ENCODE data around the gene CSMD2. TPM values are rescaled to one million over a fixed set of nuclear protein-coding genes. Genes with fewer than 3 reads are reported as not detected.

CSMD2 gene
- total RNA-seq, 1 donor from 2014 or later, result 1.8 TPM

GRCh38 chr1:33864460-33865389, 300.3 kb downstream of the CSMD2 start:
- Mint-ChIP-seq H3K4me3 (no peak overlapping the region), H3K4me1 (ENCODE audit: unreplicated experiment) (no peaks in the 10 kb centered on the region), H3K27ac (no peak overlapping the region), H3K9me3 (no peaks in the 10 kb centered on the region), H3K27me3 (peaks cover 8% of the 10 kb centered on the region), H3K36me3 (no peaks in the 10 kb centered on the region)
- TF ChIP-seq, protein P1, sequence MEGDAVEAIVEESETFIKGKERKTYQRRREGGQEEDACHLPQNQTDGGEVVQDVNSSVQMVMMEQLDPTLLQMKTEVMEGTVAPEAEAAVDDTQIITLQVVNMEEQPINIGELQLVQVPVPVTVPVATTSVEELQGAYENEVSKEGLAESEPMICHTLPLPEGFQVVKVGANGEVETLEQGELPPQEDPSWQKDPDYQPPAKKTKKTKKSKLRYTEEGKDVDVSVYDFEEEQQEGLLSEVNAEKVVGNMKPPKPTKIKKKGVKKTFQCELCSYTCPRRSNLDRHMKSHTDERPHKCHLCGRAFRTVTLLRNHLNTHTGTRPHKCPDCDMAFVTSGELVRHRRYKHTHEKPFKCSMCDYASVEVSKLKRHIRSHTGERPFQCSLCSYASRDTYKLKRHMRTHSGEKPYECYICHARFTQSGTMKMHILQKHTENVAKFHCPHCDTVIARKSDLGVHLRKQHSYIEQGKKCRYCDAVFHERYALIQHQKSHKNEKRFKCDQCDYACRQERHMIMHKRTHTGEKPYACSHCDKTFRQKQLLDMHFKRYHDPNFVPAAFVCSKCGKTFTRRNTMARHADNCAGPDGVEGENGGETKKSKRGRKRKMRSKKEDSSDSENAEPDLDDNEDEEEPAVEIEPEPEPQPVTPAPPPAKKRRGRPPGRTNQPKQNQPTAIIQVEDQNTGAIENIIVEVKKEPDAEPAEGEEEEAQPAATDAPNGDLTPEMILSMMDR (conservative IDR thresholded peaks at IDR 0.05), result no peak
- no peak for DNase-seq (ENCODE audit: extremely low spot score, unreplicated experiment)

DNA sequence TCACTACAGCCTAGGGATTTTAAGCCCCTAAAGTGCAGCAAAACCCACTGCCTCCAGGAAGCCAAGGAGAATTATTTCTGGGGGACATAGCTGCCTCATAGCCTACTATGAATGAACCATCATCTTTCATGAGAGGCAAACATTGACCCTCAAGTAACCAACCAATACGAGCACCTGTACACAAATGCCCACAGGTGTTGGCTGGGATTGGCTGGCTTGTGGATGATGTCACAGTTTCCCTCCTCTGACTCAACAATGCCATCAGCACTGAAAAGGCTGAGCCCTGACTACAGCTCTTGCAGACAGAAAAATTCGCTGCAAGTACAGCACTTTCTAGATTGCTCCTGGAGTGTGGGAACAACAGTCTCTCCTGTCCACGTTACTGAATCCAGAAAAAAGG, 301.3 kb downstream of the CSMD2 start, which contains the start of gene HMGB4:
Gene HMGB4 (plus strand): TSS at position 301 of the 400 bp plus-strand sequence. CDS start 113 bp downstream, outside the sequence.
- no peaks in the 10 kb centered on the region for H3K9me3 Mint-ChIP-seq
- no peak within 1 kb of the TSS for H3K4me3 Mint-ChIP-seq
- TF ChIP-seq, protein P1 (conservative IDR thresholded peaks at IDR 0.05), result no peak
- no peaks in the 10 kb centered on the region for H3K4me1 Mint-ChIP-seq (ENCODE audit: unreplicated experiment)
- no peak within 1 kb of the TSS for H3K27ac Mint-ChIP-seq
- no peaks in the 10 kb centered on the region for H3K36me3 Mint-ChIP-seq
- DNase-seq (ENCODE audit: extremely low spot score, unreplicated experiment), result no peak
- H3K27me3 Mint-ChIP-seq, result peaks cover 8% of the 10 kb centered on the region

DNA sequence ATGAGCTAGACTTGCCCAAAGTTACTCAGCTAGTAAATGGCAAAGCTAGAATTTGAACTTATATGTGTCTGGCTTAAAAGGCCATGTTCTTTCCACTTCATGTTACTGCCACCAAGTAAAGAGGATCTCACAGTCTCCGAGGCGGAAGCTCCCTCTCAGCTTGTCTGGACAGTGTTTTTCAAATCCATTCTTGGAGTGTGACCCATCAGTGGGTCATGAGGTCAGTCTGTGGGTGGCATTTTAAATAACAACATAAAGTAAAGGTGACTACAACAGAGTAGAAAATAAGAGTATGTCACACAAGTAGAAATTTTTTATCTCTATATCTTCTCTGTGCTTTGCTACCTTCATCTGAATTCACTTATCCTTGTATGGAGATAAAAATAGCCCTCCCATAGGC, 304.4 kb downstream of the CSMD2 start:
- H3K4me1 Mint-ChIP-seq (ENCODE audit: unreplicated experiment), result no peaks in the 10 kb centered on the region

DNA sequence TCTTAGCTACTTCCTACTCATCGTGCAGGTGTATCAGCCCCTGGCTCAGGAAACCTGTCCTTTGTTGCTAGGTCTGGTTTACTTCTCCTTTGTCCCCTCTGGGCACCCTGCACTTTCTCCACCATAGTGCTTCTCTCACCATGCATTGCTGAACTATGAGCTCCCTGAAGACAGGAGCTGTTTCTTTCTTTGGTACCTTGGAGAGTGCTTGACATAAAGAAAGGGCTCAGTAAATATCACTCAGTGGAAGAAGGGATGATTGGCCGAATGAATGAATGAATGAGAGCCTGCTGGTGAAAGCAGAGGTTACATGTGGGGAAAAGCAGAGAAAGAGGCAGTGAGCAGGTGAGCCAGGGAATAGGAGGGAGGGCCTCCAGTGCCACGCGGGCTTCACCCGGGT, 310.9 kb downstream of the CSMD2 start:
- Mint-ChIP-seq H3K36me3 (no peaks in the 10 kb centered on the region), H3K4me3 (no peak overlapping the region), H3K4me1 (ENCODE audit: unreplicated experiment) (no peaks in the 10 kb centered on the region), H3K27ac (no peak overlapping the region), H3K9me3 (no peaks in the 10 kb centered on the region), H3K27me3 (peaks cover 23% of the 10 kb centered on the region)
- no peak for DNase-seq (ENCODE audit: extremely low spot score, unreplicated experiment)
- TF ChIP-seq, protein P1 (conservative IDR thresholded peaks at IDR 0.05), result no peak

More for the DNA sequence above, 304.4 kb downstream of the CSMD2 start:
- no peak for DNase-seq (ENCODE audit: extremely low spot score, unreplicated experiment)
- Mint-ChIP-seq H3K4me3 (no peak overlapping the region), H3K9me3 (no peaks in the 10 kb centered on the region), H3K36me3 (no peaks in the 10 kb centered on the region), H3K27me3 (peaks cover 3% of the 10 kb centered on the region), H3K27ac (no peak overlapping the region)
- TF ChIP-seq, protein P1 (conservative IDR thresholded peaks at IDR 0.05), result no peak

- no peak overlapping the region for H3K27ac Mint-ChIP-seq
- no peaks in the 10 kb centered on the region for H3K36me3 Mint-ChIP-seq
- DNase-seq (ENCODE audit: extremely low spot score, unreplicated experiment), result no peak
- H3K9me3 Mint-ChIP-seq, result no peaks in the 10 kb centered on the region
- no peak overlapping the region for H3K4me3 Mint-ChIP-seq
- peaks cover 24% of the 10 kb centered on the region for H3K27me3 Mint-ChIP-seq
- TF ChIP-seq, protein P1 (conservative IDR thresholded peaks at IDR 0.05), result no peak
- no peaks in the 10 kb centered on the region for H3K4me1 Mint-ChIP-seq (ENCODE audit: unreplicated experiment)
Observed at GRCh38 chr1:33853431-33853830, 311.6 kb downstream of the CSMD2 start.

Data from type B pancreatic cell (in vitro differentiated cells).